Keratinocyte (primary cell): ENCODE data around the gene PTGDS. TPM values are rescaled to one million over a fixed set of nuclear protein-coding genes. Genes with fewer than 3 reads are reported as not detected.

Source experiments
- DNase-seq: peaks from one replicate; pipeline ENCODE4 v3.0.0-alpha.2; 2011; ENCODE audit warnings: low read depth, missing footprints, low spot score
- FAIRE-seq: peaks from 2 replicates; lab custom pipeline; 2011; peaks lifted over from hg19 to GRCh38; lab: Jason Lieb, UNC
- H2AFZ ChIP-seq: 2 replicates; pipeline ENCODE4 v1.6.0; 2012; ENCODE audit warnings: low read length, control low read depth, inconsistent platforms; ENCODE audit not compliant: control insufficient read depth
- H3K27ac ChIP-seq: 2 replicates; pipeline ENCODE4 v1.5.1; 2011; ENCODE audit warnings: low read length; ENCODE audit not compliant: control insufficient read depth, insufficient read depth
- H3K27me3 ChIP-seq: 3 replicates; pipeline ENCODE4 v1.6.0; 2011; ENCODE audit warnings: low read length; ENCODE audit not compliant: control insufficient read depth, insufficient read depth; ENCODE audit errors: extremely low read depth
- H3K36me3 ChIP-seq, 2 experiments: 2 replicates in 1 of 2; 3 replicates in 1 of 2; pipeline ENCODE4 v1.5.1; 2011; ENCODE audit warnings: low read length in 2 of 2, mild to moderate bottlenecking in 1 of 2; ENCODE audit not compliant: control insufficient read depth in 2 of 2, insufficient read depth in 2 of 2; ENCODE audit errors: extremely low read depth in 1 of 2
- H3K4me1 ChIP-seq: 3 replicates; pipeline ENCODE4 v1.5.1; 2011; ENCODE audit warnings: low read length; ENCODE audit not compliant: control insufficient read depth, insufficient read depth; ENCODE audit errors: extremely low read depth
- H3K4me2 ChIP-seq: 3 replicates; pipeline ENCODE4 v1.6.0; 2011; ENCODE audit warnings: low read depth, low read length; ENCODE audit not compliant: control insufficient read depth, insufficient read depth; ENCODE audit errors: extremely low read depth
- H3K4me3 ChIP-seq, 3 experiments: fragments of 200-600 bp in 1 of 3; sonication (generic) in 1 of 3; 2 replicates in 2 of 3; 3 replicates in 1 of 3; pipeline ENCODE4 v1.5.1; 2011 to 2016; ENCODE audit warnings: low read length in 3 of 3, mild to moderate bottlenecking in 3 of 3, control low read depth in 2 of 3, inconsistent platforms in 1 of 3, low read depth in 1 of 3, mixed read lengths in 1 of 3, mixed run types in 1 of 3, moderate library complexity in 1 of 3; ENCODE audit not compliant: control insufficient read depth in 2 of 3, insufficient read depth in 2 of 3; ENCODE audit errors: extremely low read depth in 1 of 3
- H3K79me2 ChIP-seq: 2 replicates; pipeline ENCODE4 v1.6.0; 2012; ENCODE audit warnings: low read length; ENCODE audit not compliant: control insufficient read depth, insufficient read depth
- H3K9ac ChIP-seq: 3 replicates; pipeline ENCODE4 v1.6.0; 2011; ENCODE audit warnings: low read length; ENCODE audit not compliant: control insufficient read depth, insufficient read depth; ENCODE audit errors: extremely low read depth
- H3K9me1 ChIP-seq: 3 replicates; pipeline ENCODE4 v1.6.0; 2011; ENCODE audit warnings: low read length; ENCODE audit not compliant: control insufficient read depth, insufficient read depth; ENCODE audit errors: extremely low read depth
- H3K9me3 ChIP-seq: 2 replicates; pipeline ENCODE4 v1.5.1; 2012; ENCODE audit warnings: low read depth, low read length; ENCODE audit not compliant: control insufficient read depth
- H4K20me1 ChIP-seq: 3 replicates; pipeline ENCODE4 v1.6.0; 2011; ENCODE audit warnings: low read length; ENCODE audit not compliant: control insufficient read depth, insufficient read depth; ENCODE audit errors: extremely low read depth
- CTCF ChIP-seq, 3 experiments: IDR thresholded peaks in 1 of 3; conservative IDR thresholded peaks in 1 of 3; optimal IDR thresholded peaks in 1 of 3; 2 replicates in 2 of 3; 3 replicates in 1 of 3; pipeline versions ENCODE3 to v1.5.1; 2011; ENCODE audit warnings: low read length in 3 of 3, mild to moderate bottlenecking in 3 of 3, moderate library complexity in 2 of 3, control low read depth in 1 of 3, inconsistent platforms in 1 of 3; ENCODE audit not compliant: insufficient read depth in 2 of 3; ENCODE audit errors: extremely low read depth in 1 of 3
- EZH2 ChIP-seq: IDR thresholded peaks from one replicate; pipeline ENCODE4 v1.6.1; 2012; ENCODE audit warnings: inconsistent platforms, mild to moderate bottlenecking, low read length, moderate library complexity
- dilution Hi-C: fragments of 300-500 bp; cut with MboI; formaldehyde crosslinking; loops from one replicate; pipeline ENCODE4 v1.7.0; 2020; ENCODE audit warnings: low sequenced_read_pairs; ENCODE audit not compliant: extremely low pct_ligation_motif_present
- polyA plus RNA-seq, 5 experiments: library from polyadenylated mRNA; depleted of rRNA in 3 of 5; stranded (reverse) in 3 of 5; stranded (forward) in 1 of 5; unstranded in 1 of 5; fragments of >200 nt; gene quantifications; 1 replicate in 1 of 5; 2 replicates in 3 of 5; 3 replicates in 1 of 5; pipeline versions ENCODE4 v1.2.1 to v1.2.3, GENCODE V29; 2011 to 2012; ENCODE audit warnings: missing spikeins in 2 of 5, low read depth in 1 of 5, low replicate concordance in 1 of 5

Gene PTGDS
- polyA plus RNA-seq, 1 donor (not counting 4 experiments of a cell fraction or from before 2014, with no cell fraction given), result not detected

GRCh38 chr9:136971746-136972145 is 5.6 kb upstream of the PTGDS start:
- Histone ChIP-seq H3K9me1 (no peaks in the 10 kb centered on the region), H3K4me2 (no peak overlapping the region), H3K9ac (no peak overlapping the region), H3K4me3 (no peak overlapping the region), H3K27me3 (no peaks in the 10 kb centered on the region), H3K9me3 (no peaks in the 10 kb centered on the region), H3K4me1 (peaks cover 8% of the 10 kb centered on the region), H3K79me2 (no peaks in the 10 kb centered on the region), H2AFZ (no peak overlapping the region), H4K20me1 (no peaks in the 10 kb centered on the region), H3K36me3 (no peaks in the 10 kb centered on the region), H3K27ac (no peak overlapping the region)
- dilution Hi-C loops, result no loop called here
- DNase-seq, result no peak
- TF ChIP-seq CTCF (optimal IDR thresholded peaks at IDR 0.05 in 1 of 3, IDR thresholded peaks at IDR 0.05 in 1 of 3, conservative IDR thresholded peaks at IDR 0.05 in 1 of 3; ENCODE audit: extremely low read depth in 1 of 3, insufficient read depth in 2 of 3, low read length in 3 of 3) (no peak), EZH2 (no peak)
- FAIRE-seq, result no peak

- H3K27ac ChIP-seq, result no peak overlapping the region
- dilution Hi-C loops, result no loop called here
These were observed 5.0 kb upstream of the PTGDS start for GRCh38 chr9:136972335-136972734.

More at GRCh38 chr9:136972335-136972734, 5.0 kb upstream of the PTGDS start:
- no peaks in the 10 kb centered on the region for H3K9me3 ChIP-seq
- H2AFZ ChIP-seq, result no peak overlapping the region
- FAIRE-seq (no peak), DNase-seq (no peak)
- TF ChIP-seq EZH2, result no peak
- no peak for TF ChIP-seq CTCF (optimal IDR thresholded peaks at IDR 0.05 in 1 of 3, IDR thresholded peaks at IDR 0.05 in 1 of 3, conservative IDR thresholded peaks at IDR 0.05 in 1 of 3; ENCODE audit: extremely low read depth in 1 of 3, insufficient read depth in 2 of 3, low read length in 3 of 3)
- no peaks in the 10 kb centered on the region for H4K20me1 ChIP-seq
- H3K4me2 ChIP-seq, result no peak overlapping the region
- no peaks in the 10 kb centered on the region for H3K79me2 ChIP-seq
- no peak overlapping the region for H3K4me3 ChIP-seq
- H3K36me3 ChIP-seq, result no peaks in the 10 kb centered on the region
- no peaks in the 10 kb centered on the region for H3K9me1 ChIP-seq
- H3K27me3 ChIP-seq, result no peaks in the 10 kb centered on the region
- H3K9ac ChIP-seq, result no peak overlapping the region
- H3K4me1 ChIP-seq, result peaks cover 8% of the 10 kb centered on the region
